Suprapubic skin (tissue), 4 donors: ENCODE measurements around the gene SLC17A2. TPM values are rescaled to one million over a fixed set of nuclear protein-coding genes. Genes with fewer than 3 reads are reported as not detected.
"Not testable (repeated sequence)": the region's sequence is repeated elsewhere in the genome, so short reads cannot be mapped to it uniquely, and the experiment has no call there.

Source experiments
- DNase-seq, 2 donors: peaks; one replicate each; pipeline ENCODE4 v3.0.0-alpha.2; 2019; ENCODE audit warnings: low spot score in 2 of 2
- H3K27ac ChIP-seq: fragments of 200-600 bp; sonication (generic); one replicate; pipeline ENCODE4 v1.5.1; 2019
- H3K27me3 ChIP-seq: fragments of 200-600 bp; sonication (generic); one replicate; pipeline ENCODE4 v1.5.1; 2019
- H3K36me3 ChIP-seq: fragments of 200-600 bp; sonication (generic); one replicate; pipeline ENCODE4 v1.5.1; 2019
- H3K4me1 ChIP-seq: fragments of 200-600 bp; sonication (generic); one replicate; pipeline ENCODE4 v1.5.1; 2019
- H3K4me3 ChIP-seq: fragments of 200-600 bp; sonication (generic); one replicate; pipeline ENCODE4 v1.5.1; 2019; ENCODE audit warnings: mild to moderate bottlenecking
- H3K9me3 ChIP-seq: fragments of 200-600 bp; sonication (generic); one replicate; pipeline ENCODE4 v1.5.1; 2019
- EP300 ChIP-seq: sonication (generic); formaldehyde crosslinking; IDR thresholded peaks from one replicate; pipeline ENCODE4 v1.6.1; 2017; ENCODE audit warnings: antibody characterized with exemption
- POLR2A ChIP-seq, 2 donors: fragments of 450-650 bp; IDR thresholded peaks; one replicate each; pipeline ENCODE4 v1.6.1; 2017; ENCODE audit warnings: antibody characterized with exemption in 2 of 2, mild to moderate bottlenecking in 2 of 2, moderate library complexity in 2 of 2
- POLR2AphosphoS5 ChIP-seq, 3 donors: sonication (generic); formaldehyde crosslinking; IDR thresholded peaks; one replicate each; pipeline ENCODE4 v1.6.1; 2017; ENCODE audit warnings: antibody characterized with exemption in 3 of 3
- WGBS: methylation state at CpG from one replicate; pipeline ENCODE4 v1.1.5; 2018; 5-methylcytosine and 5-hydroxymethylcytosine counted together
- total RNA-seq, 4 donors: library from RNA; depleted of rRNA; stranded (reverse); fragments of >200 nt; gene quantifications; one replicate each; pipeline ENCODE4 v1.1.0, GENCODE V29; 2016
- TF ChIP-seq, protein P1 (sequence below), 2 donors: fragments of 200-600 bp in 1 of 2; fragments of 450-650 bp in 1 of 2; sonication (generic) in 1 of 2; IDR thresholded peaks; one replicate each; pipeline ENCODE4 v1.5.1; 2016 to 2019; ENCODE audit warnings: antibody characterized with exemption in 2 of 2, mild to moderate bottlenecking in 1 of 2, moderate library complexity in 1 of 2

SLC17A2 gene
- total RNA-seq, 4 donors from 2014 or later = not detected

DNA sequence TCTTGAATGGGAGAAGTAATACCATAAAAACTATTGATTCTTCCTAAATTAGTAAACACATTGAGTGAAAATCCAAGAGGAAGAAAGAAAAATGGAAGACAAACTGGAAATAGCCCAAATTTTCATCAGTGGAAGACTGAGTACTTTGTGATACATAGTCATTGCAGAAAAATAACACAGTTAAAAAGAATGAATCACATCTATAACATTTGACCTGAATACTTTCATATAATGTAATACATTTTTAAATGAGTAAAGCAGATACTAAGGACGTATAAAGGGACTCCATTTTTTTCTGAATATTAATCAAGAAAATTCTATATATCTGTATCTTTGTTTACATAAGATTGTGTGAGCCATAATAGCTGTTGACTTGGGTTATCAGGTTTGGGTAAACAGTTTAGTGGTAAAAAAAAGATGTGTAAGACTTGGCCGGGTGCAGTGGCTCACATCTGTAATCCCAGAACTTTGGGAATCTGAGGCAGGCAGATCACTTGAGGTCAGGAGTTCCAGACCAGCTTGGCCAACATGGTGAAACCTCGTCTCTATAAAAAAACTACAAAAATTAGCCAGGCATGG lies 4.3 kb upstream of the SLC17A2 start:
- TF ChIP-seq, protein P1, sequence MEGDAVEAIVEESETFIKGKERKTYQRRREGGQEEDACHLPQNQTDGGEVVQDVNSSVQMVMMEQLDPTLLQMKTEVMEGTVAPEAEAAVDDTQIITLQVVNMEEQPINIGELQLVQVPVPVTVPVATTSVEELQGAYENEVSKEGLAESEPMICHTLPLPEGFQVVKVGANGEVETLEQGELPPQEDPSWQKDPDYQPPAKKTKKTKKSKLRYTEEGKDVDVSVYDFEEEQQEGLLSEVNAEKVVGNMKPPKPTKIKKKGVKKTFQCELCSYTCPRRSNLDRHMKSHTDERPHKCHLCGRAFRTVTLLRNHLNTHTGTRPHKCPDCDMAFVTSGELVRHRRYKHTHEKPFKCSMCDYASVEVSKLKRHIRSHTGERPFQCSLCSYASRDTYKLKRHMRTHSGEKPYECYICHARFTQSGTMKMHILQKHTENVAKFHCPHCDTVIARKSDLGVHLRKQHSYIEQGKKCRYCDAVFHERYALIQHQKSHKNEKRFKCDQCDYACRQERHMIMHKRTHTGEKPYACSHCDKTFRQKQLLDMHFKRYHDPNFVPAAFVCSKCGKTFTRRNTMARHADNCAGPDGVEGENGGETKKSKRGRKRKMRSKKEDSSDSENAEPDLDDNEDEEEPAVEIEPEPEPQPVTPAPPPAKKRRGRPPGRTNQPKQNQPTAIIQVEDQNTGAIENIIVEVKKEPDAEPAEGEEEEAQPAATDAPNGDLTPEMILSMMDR (IDR thresholded peaks at IDR 0.05) = no peak
- TF ChIP-seq POLR2AphosphoS5 (IDR thresholded peaks at IDR 0.05) (no peak), POLR2A (IDR thresholded peaks at IDR 0.05) (no peak), EP300 (no peak)
- Histone ChIP-seq H3K27me3 (no peaks in the 10 kb centered on the region), H3K4me1 (no peaks in the 10 kb centered on the region)

DNA sequence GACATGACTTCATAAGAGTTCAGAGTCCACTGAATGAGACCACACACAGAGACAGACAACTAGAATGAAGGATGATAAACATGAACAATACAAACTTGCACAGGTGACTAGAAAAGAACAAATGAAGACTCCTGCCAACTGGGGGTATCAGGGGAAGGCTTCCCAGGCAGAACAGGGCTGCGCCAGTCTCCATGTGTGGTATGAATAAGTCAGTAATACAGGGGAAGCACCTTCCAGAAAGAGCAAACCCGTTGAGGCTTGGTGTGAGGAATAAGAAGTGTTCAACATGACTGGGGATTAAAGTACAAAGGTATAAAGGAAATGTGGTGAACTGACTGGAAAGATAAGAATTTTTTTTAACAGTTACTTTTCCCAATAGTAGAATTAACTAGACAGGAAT lies 3.7 kb upstream of the SLC17A2 start:
- H3K4me1 ChIP-seq = no peaks in the 10 kb centered on the region
- no peak overlapping the region for H3K27ac ChIP-seq
- no peak overlapping the region for H3K4me3 ChIP-seq
- DNase-seq = no peak
- 79% methylated on average over 2 of the region's 2 CpGs for WGBS
- no peaks in the 10 kb centered on the region for H3K9me3 ChIP-seq
- H3K27me3 ChIP-seq = no peaks in the 10 kb centered on the region
- no peaks in the 10 kb centered on the region for H3K36me3 ChIP-seq
- no peak for TF ChIP-seq POLR2AphosphoS5 (IDR thresholded peaks at IDR 0.05)
- TF ChIP-seq, protein P1 (IDR thresholded peaks at IDR 0.05) = no peak
- no peak for TF ChIP-seq POLR2A (IDR thresholded peaks at IDR 0.05)
- TF ChIP-seq EP300 = no peak

More for the DNA sequence above, 4.3 kb upstream of the SLC17A2 start:
- no peak overlapping the region for H3K27ac ChIP-seq
- H3K9me3 ChIP-seq = no peaks in the 10 kb centered on the region
- no peak for DNase-seq
- H3K4me3 ChIP-seq = no peak overlapping the region
- 83% methylated on average over 3 of the region's 3 CpGs for WGBS
- H3K36me3 ChIP-seq = no peaks in the 10 kb centered on the region

DNA sequence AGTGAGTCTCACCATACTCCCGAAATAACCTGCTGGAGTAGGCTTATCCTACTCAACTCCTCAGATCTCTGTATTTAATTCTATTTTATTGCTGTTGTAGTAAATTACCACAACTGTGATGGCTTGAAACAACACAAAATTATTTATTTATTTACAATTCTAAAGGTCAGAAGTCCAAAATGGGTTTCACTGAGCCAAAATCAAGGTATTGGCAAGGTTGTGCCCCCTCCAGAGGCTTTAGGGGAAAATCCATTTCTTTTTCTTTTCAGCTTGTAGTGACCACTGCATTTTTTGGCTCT lies 869 bp upstream of the SLC17A2 start:
- WGBS = 63% methylated on average over 1 of the region's 1 CpG
- Histone ChIP-seq H3K4me3 (no peak overlapping the region), H3K27ac (no peak overlapping the region), H3K27me3 (no peaks in the 10 kb centered on the region), H3K36me3 (no peaks in the 10 kb centered on the region), H3K4me1 (no peaks in the 10 kb centered on the region), H3K9me3 (no peaks in the 10 kb centered on the region)
- no peak for DNase-seq
- TF ChIP-seq EP300 = no peak

DNA sequence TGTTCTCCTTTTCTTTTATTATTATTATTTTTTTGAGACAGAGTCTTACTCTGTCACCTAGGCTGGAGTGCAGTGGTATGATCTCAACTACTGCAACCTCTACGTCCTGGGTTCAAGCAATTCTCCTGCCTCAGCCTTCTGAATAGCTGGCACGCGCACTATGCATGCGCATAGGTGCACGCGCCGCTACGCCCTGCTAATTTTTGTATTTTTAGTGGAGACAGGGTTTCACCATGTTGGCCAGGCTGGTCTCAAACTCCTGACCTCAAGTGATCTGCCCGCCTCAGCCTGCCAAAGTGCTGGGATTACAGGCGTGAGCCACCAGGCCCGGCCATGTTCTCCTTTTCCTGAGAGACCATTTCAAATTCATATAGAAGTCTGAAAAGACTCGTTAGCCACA lies 706 bp downstream of the SLC17A2 start:
- not testable (repeated sequence) for H3K27ac ChIP-seq, H3K4me3 ChIP-seq, H3K4me1 ChIP-seq, H3K36me3 ChIP-seq, H3K27me3 ChIP-seq, H3K9me3 ChIP-seq, DNase-seq
- WGBS = 86% methylated on average over 12 of the region's 12 CpGs

DNA sequence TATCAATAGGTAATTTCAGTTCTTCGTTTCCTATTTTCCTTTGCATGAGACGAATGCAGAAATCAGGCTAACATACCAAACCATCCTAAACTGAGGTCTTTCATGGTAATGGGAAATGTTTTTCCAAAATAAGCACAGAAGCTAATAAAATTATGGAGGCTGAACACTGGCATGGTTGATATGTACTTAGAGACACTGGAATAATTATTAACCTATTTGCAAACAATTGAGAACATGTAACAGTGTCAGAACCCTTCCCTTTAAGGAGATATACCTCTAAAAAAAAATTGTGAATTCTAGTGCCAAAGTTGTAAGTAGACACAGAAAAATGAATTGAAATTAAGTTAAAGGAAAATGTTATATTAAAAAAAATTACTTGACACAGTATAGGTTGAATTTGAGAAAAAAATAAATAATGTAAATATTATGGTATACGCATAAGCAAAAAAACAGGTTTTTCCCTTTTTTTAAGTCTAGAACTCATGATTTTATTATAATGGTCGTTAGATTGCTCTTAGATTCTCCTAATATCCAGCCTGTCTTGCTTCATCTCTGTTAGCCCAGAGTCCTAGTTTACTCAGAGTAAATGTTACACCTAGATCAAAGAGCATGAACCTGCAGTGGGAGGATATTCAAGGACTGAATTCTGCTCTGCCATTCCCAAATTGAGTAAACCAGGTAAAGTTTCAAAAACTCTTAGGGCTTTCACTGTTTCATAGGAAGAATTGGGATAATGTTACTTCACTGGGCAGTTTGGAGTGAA lies 1.7 kb downstream of the SLC17A2 start:
- Histone ChIP-seq H3K4me3 (no peak overlapping the region), H3K36me3 (no peaks in the 10 kb centered on the region), H3K27me3 (no peaks in the 10 kb centered on the region), H3K9me3 (no peaks in the 10 kb centered on the region), H3K27ac (no peak overlapping the region), H3K4me1 (no peaks in the 10 kb centered on the region)
- TF ChIP-seq POLR2AphosphoS5 (IDR thresholded peaks at IDR 0.05) = no peak
- TF ChIP-seq EP300 = no peak
- TF ChIP-seq POLR2A (IDR thresholded peaks at IDR 0.05) = no peak
- TF ChIP-seq, protein P1 (IDR thresholded peaks at IDR 0.05) = no peak
- DNase-seq = no peak
- 86% methylated on average over 4 of the region's 4 CpGs for WGBS

DNA sequence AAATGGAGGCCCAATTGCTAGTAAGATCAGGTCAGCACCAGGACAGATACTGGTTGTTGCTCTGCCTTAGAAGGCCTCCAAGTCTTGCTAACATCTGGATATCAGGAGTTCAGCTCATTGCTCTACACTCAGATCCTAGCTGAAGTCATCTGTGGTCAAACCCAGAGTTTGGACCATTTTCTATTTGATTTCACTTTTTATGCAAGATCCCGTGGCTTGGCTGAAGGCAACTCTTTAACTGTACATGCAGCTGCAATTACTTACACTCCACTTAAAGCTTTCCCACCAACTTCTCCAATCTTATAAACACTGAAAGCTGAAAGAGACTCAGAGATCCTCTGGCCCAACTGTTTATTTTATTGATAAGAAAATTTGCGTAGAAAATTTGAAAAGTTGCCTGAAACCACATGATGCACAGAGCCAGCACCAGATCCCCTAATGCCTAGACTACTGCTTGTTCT lies 2.7 kb downstream of the SLC17A2 start:
- DNase-seq = no peak
- no peak overlapping the region for H3K27ac ChIP-seq
- no peaks in the 10 kb centered on the region for H3K9me3 ChIP-seq
- H3K36me3 ChIP-seq = no peaks in the 10 kb centered on the region
- WGBS = 69% methylated on average over 2 of the region's 2 CpGs
- TF ChIP-seq POLR2A (IDR thresholded peaks at IDR 0.05) (no peak), EP300 (no peak), POLR2AphosphoS5 (IDR thresholded peaks at IDR 0.05) (no peak)
- TF ChIP-seq, protein P1 (IDR thresholded peaks at IDR 0.05) = no peak
- H3K4me1 ChIP-seq = no peaks in the 10 kb centered on the region
- no peak overlapping the region for H3K4me3 ChIP-seq
- no peaks in the 10 kb centered on the region for H3K27me3 ChIP-seq
